HFF-Myc (cell line): ENCODE results near the gene CA10.

ENCODE experiments used
- DNase-seq: peaks from one replicate; pipeline ENCODE4 v3.0.0-alpha.2; 2011; ENCODE audit warnings: low read depth; ENCODE audit errors: extremely low read depth
- H3K4me3 ChIP-seq: replicated peaks from 2 replicates; pipeline ENCODE4 v1.5.1; 2011; ENCODE audit warnings: low read depth, mild to moderate bottlenecking, control low read depth, low read length
- TF ChIP-seq, protein P1 (sequence below): IDR thresholded peaks from 2 replicates; pipeline ENCODE4 v1.5.1; 2012; ENCODE audit warnings: mild to moderate bottlenecking, low read depth, low read length, control low read depth; ENCODE audit errors: missing control alignments

CA10 gene

DNA sequence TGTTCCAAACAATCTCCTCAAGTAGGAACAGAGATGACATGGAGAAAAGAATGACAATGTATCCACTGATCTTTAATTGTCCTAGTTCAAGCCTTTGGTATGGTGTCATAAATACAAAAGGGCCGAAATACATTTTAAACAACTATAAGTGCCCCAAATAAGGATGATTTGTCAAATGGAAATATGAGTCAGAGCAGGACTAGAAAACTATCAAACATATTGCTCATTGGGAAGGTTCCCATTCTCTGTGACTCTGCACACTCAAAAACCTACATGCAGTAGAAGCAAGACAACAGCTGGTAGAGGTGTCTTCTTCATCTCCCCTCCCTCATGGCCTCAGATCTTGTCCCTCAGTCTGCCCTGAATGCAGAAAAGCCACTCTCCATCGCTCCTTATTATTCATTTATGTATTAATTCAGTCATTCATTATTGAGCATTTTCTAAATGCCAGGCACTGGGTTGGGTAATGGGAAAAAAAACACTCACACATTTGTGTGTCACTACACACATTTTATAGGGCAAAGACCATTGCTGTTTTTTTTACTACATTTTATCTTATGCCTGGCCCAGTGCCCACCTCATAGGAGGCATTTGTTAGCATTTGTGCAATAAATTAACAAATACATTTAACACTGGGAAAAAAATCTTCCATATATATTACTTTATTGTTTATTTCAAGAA, 10.1 kb downstream of the CA10 start:
- H3K4me3 ChIP-seq, result no peak overlapping the region
- TF ChIP-seq, protein P1, sequence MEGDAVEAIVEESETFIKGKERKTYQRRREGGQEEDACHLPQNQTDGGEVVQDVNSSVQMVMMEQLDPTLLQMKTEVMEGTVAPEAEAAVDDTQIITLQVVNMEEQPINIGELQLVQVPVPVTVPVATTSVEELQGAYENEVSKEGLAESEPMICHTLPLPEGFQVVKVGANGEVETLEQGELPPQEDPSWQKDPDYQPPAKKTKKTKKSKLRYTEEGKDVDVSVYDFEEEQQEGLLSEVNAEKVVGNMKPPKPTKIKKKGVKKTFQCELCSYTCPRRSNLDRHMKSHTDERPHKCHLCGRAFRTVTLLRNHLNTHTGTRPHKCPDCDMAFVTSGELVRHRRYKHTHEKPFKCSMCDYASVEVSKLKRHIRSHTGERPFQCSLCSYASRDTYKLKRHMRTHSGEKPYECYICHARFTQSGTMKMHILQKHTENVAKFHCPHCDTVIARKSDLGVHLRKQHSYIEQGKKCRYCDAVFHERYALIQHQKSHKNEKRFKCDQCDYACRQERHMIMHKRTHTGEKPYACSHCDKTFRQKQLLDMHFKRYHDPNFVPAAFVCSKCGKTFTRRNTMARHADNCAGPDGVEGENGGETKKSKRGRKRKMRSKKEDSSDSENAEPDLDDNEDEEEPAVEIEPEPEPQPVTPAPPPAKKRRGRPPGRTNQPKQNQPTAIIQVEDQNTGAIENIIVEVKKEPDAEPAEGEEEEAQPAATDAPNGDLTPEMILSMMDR, result no peak
- DNase-seq, result no peak

DNA sequence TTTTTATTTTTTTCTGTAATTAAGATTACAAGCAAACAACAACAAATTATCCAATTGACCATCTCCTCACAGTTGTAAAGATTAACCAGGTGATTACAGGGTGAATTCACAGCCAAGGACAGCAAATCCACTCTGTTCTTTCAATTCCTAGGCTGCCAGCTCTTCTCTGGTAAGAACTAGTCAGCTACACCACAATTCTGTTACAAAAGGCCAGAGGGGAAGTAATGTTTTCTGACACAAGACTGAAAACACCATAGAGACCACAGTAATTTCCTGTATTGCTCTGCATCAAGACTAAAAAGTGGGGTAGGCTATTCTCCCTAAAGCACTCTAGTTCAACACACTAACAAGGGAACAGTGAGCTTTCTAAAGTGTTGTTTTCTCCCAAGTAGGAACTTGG, 10.6 kb downstream of the CA10 start:
- DNase-seq, result no peak

DNA sequence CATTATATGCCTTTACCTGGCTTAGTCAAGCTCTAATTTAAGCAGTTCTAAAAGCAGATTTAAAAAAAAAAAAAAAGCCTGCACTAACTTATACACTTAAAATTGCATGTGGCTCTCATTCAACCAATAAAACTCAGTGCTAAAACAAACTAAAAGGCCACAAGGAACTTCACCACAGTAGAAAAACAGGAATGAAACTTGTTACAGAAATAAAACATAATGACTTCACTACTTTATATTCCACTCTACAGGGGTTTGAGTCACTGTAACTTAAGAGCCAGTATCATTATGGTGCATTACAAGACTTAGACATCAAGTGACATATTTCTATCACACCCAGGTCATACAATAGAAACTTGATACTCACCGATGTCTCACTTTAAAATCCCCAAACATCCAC, 11.1 kb downstream of the CA10 start:
- no peak overlapping the region for H3K4me3 ChIP-seq
- DNase-seq, result no peak
- TF ChIP-seq, protein P1, result no peak

More for the DNA sequence above, 10.6 kb downstream of the CA10 start:
- no peak overlapping the region for H3K4me3 ChIP-seq
- TF ChIP-seq, protein P1, result no peak

DNA sequence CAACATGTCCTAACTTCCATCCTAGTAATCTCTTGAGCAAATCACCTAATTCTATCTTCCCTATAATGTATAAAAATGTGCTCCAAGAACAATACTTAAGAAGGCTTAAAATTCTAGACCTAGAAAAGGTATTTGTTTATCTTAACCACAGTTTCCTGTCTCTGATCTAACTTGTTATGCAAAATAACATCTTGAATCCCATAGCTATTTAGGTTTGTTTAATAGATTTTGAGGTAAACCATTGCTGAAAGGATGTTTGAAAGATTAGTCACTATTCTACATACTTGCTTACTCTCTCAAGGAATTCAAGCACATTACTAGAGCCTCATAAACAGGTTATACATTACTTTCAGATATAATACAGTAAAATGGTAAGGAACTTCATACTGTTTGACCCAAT, 13.0 kb downstream of the CA10 start:
- TF ChIP-seq, protein P1, result no peak
- no peak for DNase-seq

DNA sequence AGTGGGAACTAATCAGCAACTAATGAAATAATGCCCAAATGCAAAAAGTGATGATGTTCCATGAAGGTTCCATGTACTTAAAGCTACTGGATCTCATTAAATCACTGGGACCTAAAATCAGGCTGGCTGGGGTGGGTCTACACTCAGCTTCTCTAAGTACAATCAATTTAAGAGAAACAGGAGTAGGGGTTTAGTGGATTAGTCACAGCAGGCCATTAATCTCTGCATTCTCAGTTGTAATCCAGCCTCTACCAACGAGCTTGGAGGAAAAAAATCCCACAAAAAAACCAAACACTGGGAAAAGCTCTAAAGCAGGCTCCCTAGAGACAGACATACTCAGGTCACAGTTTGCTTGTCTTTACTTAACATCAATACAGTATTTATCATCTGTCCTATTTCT, 15.0 kb downstream of the CA10 start:
- TF ChIP-seq, protein P1, result no peak
- DNase-seq, result no peak
- H3K4me3 ChIP-seq, result no peak overlapping the region

More for the DNA sequence above, 13.0 kb downstream of the CA10 start:
- no peak overlapping the region for H3K4me3 ChIP-seq

DNA sequence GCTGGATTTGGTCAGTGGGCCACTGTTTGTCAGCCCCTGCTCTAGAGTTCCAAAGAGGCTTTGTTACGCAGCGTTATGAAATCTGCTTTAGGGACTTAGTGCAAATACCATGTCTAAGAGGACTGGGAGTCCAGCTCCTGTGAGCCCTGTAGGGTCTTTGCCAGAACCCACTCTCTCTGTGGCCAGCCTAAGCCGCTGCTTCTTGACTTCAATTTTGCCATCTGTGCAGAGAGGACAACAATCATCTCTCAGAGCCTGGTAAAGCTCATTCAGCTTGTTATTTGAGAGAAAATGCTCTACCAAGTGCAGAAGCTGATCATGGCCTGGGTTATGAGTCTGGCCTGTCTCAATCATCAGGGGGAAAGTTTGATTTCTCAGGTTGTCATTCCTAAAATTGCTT, 17.9 kb downstream of the CA10 start:
- no peak for DNase-seq
- TF ChIP-seq, protein P1, result no peak
- no peak overlapping the region for H3K4me3 ChIP-seq

DNA sequence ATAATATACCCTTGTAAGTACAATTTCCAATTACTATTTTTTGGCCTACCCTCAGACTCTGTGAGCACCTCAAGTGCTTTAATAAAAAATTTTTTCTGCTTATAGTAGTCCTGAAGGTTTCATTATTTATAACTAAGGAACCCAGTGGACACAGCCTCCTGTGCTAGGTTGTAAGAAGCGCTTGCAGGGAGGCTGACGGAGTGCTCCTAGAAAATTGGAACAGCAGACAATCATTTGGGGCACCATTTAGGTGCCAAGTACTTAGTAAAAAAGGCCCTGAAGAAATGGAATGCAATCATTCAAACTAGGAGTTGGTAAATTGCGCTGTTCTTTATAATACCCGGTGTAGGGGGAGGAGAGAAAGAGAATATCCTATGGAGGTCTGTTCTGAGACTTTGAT, 19.8 kb downstream of the CA10 start:
- no peak for DNase-seq
- no peak overlapping the region for H3K4me3 ChIP-seq
- TF ChIP-seq, protein P1, result no peak
